ENCODE results near the gene C19orf47. TPM values are rescaled to one million over a fixed set of nuclear protein-coding genes. Genes with fewer than 3 reads are reported as not detected.

C19orf47 gene
- total RNA-seq, 1 experiment from 2014 or later = 11.6 TPM

DNA sequence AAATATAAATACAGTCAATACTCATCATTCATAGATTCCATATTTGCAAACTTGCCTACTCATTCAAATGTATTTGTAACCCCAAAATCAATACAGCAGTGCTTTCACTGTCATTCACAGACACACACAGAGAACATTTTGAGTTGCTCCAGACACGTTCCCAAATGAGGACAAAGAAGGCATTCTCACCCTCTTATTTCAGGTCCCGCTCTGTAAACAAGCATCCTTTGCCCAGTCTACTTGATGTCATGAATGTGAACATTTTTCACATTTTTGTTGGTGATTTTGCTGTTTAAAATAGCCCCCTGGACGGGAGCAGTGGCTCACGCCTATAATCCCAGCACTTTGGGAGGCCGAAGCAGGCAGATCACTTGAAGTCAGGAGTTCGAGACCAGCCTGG lies 15.5 kb downstream of the C19orf47 start:
- H3K4me1 ChIP-seq (replicated peaks) = no peaks in the 10 kb centered on the region
- no peak overlapping the region for H3K4me3 ChIP-seq
- H3K27me3 ChIP-seq (replicated peaks) = no peaks in the 10 kb centered on the region
- DNase-seq (ENCODE audit: low read depth in 1 of 2, low spot score in 2 of 2) = no peak
- H3K9me3 ChIP-seq (replicated peaks) = no peaks in the 10 kb centered on the region
- peaks cover 72% of the 10 kb centered on the region for H3K36me3 ChIP-seq
- no peak overlapping the region for H3K27ac ChIP-seq

DNA sequence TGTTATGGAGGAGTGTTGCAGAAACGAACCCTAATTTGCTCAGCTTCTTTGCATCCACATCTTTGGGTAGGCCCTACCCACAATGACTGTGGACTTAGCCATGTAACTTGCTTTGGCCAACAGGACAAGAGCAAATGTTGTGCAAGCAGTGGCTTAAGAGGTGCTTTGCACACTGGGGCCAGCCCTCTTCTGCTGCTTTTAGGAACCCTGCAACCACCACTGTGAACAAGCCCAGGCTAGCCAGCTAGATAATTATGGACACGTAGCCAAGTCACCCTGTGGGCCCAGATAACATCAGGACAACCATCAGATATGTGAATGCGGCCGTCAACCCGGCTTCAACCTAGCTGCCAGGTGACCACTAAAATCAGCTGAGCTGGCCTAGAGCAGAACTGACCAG lies 17.1 kb downstream of the C19orf47 start:
- no peaks in the 10 kb centered on the region for H3K9me3 ChIP-seq (replicated peaks)
- no peak for DNase-seq (ENCODE audit: low read depth in 1 of 2, low spot score in 2 of 2)
- H3K4me3 ChIP-seq = no peak overlapping the region
- H3K36me3 ChIP-seq = peaks cover 76% of the 10 kb centered on the region
- no peaks in the 10 kb centered on the region for H3K4me1 ChIP-seq (replicated peaks)
- H3K27ac ChIP-seq = no peak overlapping the region
- H3K27me3 ChIP-seq (replicated peaks) = no peaks in the 10 kb centered on the region

GRCh38 chr19:40326201-40326600 lies 22.0 kb downstream of the C19orf47 start:
- Histone ChIP-seq H3K4me1 (replicated peaks) (peaks cover 8% of the 10 kb centered on the region; the same call in 1 of the 2 replicates), H3K36me3 (peaks cover 87% of the 10 kb centered on the region), H3K9me3 (replicated peaks) (no peaks in the 10 kb centered on the region), H3K4me3 (no peak overlapping the region), H3K27ac (no peak overlapping the region), H3K27me3 (replicated peaks) (no peaks in the 10 kb centered on the region)
- no peak for DNase-seq (ENCODE audit: low read depth in 1 of 2, low spot score in 2 of 2)

- H3K27me3 ChIP-seq (replicated peaks) = no peaks in the 10 kb centered on the region
- H3K4me3 ChIP-seq = no peak overlapping the region
- no peak for DNase-seq (ENCODE audit: low read depth in 1 of 2, low spot score in 2 of 2)
- H3K27ac ChIP-seq = no peak overlapping the region
- no peaks in the 10 kb centered on the region for H3K9me3 ChIP-seq (replicated peaks)
- peaks cover 84% of the 10 kb centered on the region for H3K36me3 ChIP-seq
- H3K4me1 ChIP-seq (replicated peaks) = peaks cover 8% of the 10 kb centered on the region; the same call in 1 of the 2 replicates
These were observed 24.5 kb downstream of the C19orf47 start for GRCh38 chr19:40323705-40324104.

- Histone ChIP-seq H3K27ac (no peak overlapping the region), H3K4me1 (replicated peaks) (peaks cover 8% of the 10 kb centered on the region; the same call in 1 of the 2 replicates), H3K27me3 (replicated peaks) (no peaks in the 10 kb centered on the region), H3K36me3 (peaks cover 79% of the 10 kb centered on the region), H3K4me3 (no peak overlapping the region), H3K9me3 (replicated peaks) (no peaks in the 10 kb centered on the region)
- DNase-seq (ENCODE audit: low read depth in 1 of 2, low spot score in 2 of 2) = no peak
These were observed 25.1 kb downstream of the C19orf47 start for GRCh38 chr19:40322951-40323615.

- Histone ChIP-seq H3K27me3 (replicated peaks) (no peaks in the 10 kb centered on the region), H3K4me1 (replicated peaks) (peaks cover 8% of the 10 kb centered on the region; the same call in 1 of the 2 replicates), H3K36me3 (peaks cover 70% of the 10 kb centered on the region), H3K4me3 (no peak overlapping the region), H3K27ac (no peak overlapping the region), H3K9me3 (replicated peaks) (no peaks in the 10 kb centered on the region)
- no peak for DNase-seq (ENCODE audit: low read depth in 1 of 2, low spot score in 2 of 2)
These were observed 26.0 kb downstream of the C19orf47 start for GRCh38 chr19:40322271-40322610.

DNA sequence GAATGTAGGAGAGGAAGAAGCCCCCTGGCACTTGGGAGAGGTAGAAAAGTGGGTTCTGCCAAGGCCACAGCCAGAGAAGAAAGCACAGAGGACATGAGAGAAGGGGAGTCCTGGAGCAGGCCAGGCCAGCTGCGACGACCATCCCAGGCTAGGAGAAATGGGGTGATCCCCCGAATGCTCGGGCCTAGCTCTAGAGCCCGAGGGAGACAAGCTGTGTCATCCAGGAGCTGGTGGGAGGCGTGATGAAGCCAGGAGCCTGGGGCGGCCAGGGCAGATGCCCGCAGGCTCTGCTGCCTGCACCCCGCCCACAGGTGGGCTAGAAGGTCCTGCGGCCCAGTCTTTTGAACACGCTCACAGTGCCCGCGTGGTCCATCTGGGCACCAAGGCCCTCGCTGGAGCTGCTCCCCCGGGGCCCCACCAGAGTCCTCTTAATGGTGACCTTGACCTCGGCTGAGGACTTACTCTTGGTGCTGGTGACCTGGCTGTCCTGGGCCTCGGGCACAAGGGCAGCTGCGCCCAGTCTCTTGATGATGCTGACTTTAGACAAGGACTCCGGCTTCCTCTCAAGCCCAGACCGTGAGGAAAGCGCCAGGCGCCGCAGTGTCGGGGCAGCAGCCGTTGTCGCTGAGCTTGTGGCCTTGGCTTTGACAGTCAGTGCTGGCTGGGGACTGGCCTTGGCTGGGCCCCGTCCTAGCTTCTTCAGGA lies 26.5 kb downstream of the C19orf47 start:
- H3K27me3 ChIP-seq (replicated peaks) = no peaks in the 10 kb centered on the region
- peaks cover 70% of the 10 kb centered on the region for H3K36me3 ChIP-seq
- H3K27ac ChIP-seq = no peak overlapping the region
- no peaks in the 10 kb centered on the region for H3K9me3 ChIP-seq (replicated peaks)
- no peak for DNase-seq (ENCODE audit: low read depth in 1 of 2, low spot score in 2 of 2)
- H3K4me3 ChIP-seq = no peak overlapping the region
- peaks cover 8% of the 10 kb centered on the region; the same call in 1 of the 2 replicates for H3K4me1 ChIP-seq (replicated peaks)

DNA sequence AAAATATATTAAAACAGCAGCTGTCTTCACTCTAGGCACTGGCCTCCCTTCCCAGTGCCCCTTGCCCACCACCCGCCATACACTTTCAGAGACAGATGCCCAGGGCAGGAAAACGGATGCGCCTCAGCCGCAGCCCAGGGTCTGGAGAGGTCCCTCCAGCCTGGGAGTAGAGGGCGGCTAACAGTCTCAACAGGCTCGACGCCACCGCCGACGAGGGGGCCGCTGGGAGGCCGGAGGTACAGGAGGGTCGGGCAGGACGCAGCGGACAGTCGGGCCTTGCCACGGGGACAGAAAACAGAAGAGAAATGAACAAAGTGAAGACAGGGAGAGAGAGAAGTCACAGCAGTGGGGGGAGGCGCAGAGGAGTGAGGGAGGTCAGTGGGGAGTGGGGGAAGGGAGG lies 27.1 kb downstream of the C19orf47 start:
- Histone ChIP-seq H3K4me3 (no peak overlapping the region), H3K27me3 (replicated peaks) (no peaks in the 10 kb centered on the region), H3K36me3 (peaks cover 70% of the 10 kb centered on the region), H3K9me3 (replicated peaks) (no peaks in the 10 kb centered on the region), H3K27ac (no peak overlapping the region), H3K4me1 (replicated peaks) (peaks cover 8% of the 10 kb centered on the region; the same call in 1 of the 2 replicates)
- DNase-seq (ENCODE audit: low read depth in 1 of 2, low spot score in 2 of 2) = no peak

GRCh38 chr19:40320558-40320935 lies 27.6 kb downstream of the C19orf47 start:
- Histone ChIP-seq H3K9me3 (replicated peaks) (no peaks in the 10 kb centered on the region), H3K27ac (no peak overlapping the region), H3K36me3 (peaks cover 64% of the 10 kb centered on the region), H3K4me3 (no peak overlapping the region), H3K4me1 (replicated peaks) (peaks cover 8% of the 10 kb centered on the region; the same call in 1 of the 2 replicates), H3K27me3 (replicated peaks) (no peaks in the 10 kb centered on the region)
- no peak for DNase-seq (ENCODE audit: low read depth in 1 of 2, low spot score in 2 of 2)

- no peak overlapping the region for H3K4me3 ChIP-seq
- H3K27ac ChIP-seq = no peak overlapping the region
- DNase-seq (ENCODE audit: low read depth in 1 of 2, low spot score in 2 of 2) = no peak
- peaks cover 37% of the 10 kb centered on the region for H3K36me3 ChIP-seq
- H3K9me3 ChIP-seq (replicated peaks) = no peaks in the 10 kb centered on the region
- no peaks in the 10 kb centered on the region for H3K27me3 ChIP-seq (replicated peaks)
- peaks cover 4% of the 10 kb centered on the region; the same call in 1 of the 2 replicates for H3K4me1 ChIP-seq (replicated peaks)
These were observed 30.9 kb downstream of the C19orf47 start for GRCh38 chr19:40317338-40317737.

GRCh38 chr19:40315812-40316470 lies 32.3 kb downstream of the C19orf47 start:
- DNase-seq (ENCODE audit: low read depth in 1 of 2, low spot score in 2 of 2) = no peak
- H3K4me1 ChIP-seq (replicated peaks) = no peaks in the 10 kb centered on the region
- H3K9me3 ChIP-seq (replicated peaks) = no peaks in the 10 kb centered on the region
- no peak overlapping the region for H3K27ac ChIP-seq
- no peak overlapping the region for H3K4me3 ChIP-seq
- H3K36me3 ChIP-seq = peaks cover 23% of the 10 kb centered on the region
- H3K27me3 ChIP-seq (replicated peaks) = no peaks in the 10 kb centered on the region

DNA sequence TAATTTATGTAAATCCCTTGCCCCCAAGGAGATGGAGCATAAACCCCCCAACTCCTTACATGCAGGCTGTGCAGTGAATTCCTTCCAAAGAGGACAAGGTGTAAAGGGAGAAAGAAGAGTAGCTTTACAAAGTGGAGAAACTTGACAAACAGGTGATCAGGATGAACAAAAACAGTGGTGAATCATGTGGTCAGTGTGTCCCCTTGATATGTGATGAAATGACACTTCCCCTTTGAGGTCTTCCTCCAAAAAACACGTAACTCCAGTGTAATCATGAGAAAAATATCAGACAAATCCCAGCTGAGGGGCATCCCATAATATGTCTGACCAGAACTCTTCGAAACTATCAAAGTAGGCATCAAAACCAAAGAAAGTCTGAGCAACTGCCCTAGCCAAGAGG lies 33.5 kb downstream of the C19orf47 start:
- DNase-seq (ENCODE audit: low read depth in 1 of 2, low spot score in 2 of 2) = no peak
- Histone ChIP-seq H3K4me3 (no peak overlapping the region), H3K9me3 (replicated peaks) (no peaks in the 10 kb centered on the region), H3K36me3 (peaks cover 11% of the 10 kb centered on the region; the same call in 1 of the 2 replicates), H3K27me3 (replicated peaks) (no peaks in the 10 kb centered on the region), H3K27ac (no peak overlapping the region), H3K4me1 (replicated peaks) (no peaks in the 10 kb centered on the region)

DNA sequence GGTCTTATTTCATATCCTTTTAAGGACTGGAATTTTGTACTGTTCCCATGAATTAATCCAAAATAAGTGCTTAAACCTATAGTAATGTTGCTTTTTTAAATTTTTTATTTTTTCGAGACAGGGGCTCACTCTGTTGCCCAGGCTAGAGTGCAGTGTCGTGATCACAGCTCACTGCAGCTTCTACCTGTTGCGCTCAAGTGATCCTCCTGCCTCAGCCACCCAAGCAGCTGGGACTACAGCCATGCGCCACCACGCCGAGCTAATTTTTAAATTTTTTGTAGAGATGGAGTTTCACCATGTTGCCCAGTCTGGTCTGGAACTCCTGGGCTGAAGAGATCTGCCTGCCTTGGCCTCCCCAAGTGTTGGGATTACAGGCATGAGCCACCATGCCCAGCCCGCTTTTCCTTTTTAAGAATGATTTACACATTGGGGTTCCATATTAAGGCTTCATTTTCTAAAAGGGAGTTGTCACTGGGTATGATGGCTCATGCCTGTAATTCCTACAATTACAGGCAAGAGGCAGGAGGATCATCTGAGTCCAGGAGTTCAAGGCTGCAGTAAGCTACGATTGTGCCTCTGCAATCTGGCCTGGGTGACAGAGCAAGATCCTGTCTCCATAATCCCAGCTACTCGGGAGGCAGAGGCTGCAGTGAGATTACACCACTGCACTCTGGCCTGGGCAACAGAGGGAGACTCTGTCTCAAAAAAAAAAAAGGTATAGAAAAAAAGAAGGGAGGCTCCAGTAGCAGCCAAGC lies 34.8 kb downstream of the C19orf47 start:
- no peak for DNase-seq (ENCODE audit: low read depth in 1 of 2, low spot score in 2 of 2)
- no peak overlapping the region for H3K4me3 ChIP-seq
- no peaks in the 10 kb centered on the region for H3K9me3 ChIP-seq (replicated peaks)
- no peak overlapping the region for H3K27ac ChIP-seq
- no peaks in the 10 kb centered on the region for H3K27me3 ChIP-seq (replicated peaks)
- 0 out of 2 replicates have a peak, but pooled peaks cover 7% of the 10 kb centered on the region for H3K36me3 ChIP-seq
- no peaks in the 10 kb centered on the region for H3K4me1 ChIP-seq (replicated peaks)
